MCF 10A (cell line): Measurements from ENCODE around the gene AUTS2. TPM values are rescaled to one million over a fixed set of nuclear protein-coding genes. Genes with fewer than 3 reads are reported as not detected.

Experiments used
- BruUV-seq: library from RNA; stranded (reverse); fragments of 400-500 nt; replicated peaks from 2 replicates; lab custom pipeline; 2021; lab: Mats Ljungman, UMichigan
- CTCF ChIA-PET: fragments of 300-600 bp; sonication (Branson Sonifier 250); formaldehyde crosslinking; extraction: SDS; loops from one replicate; lab custom pipeline; 2021; ENCODE audit warnings: antibody characterized with exemption, inconsistent platforms; lab: Yijun Ruan, JAX
- POLR2A ChIA-PET: fragments of 300-600, 350-650 bp; sonication (Branson Sonifier 250); formaldehyde crosslinking; extraction: SDS; loops from one replicate; lab custom pipeline; 2020; ENCODE audit warnings: antibody characterized with exemption, inconsistent platforms; lab: Yijun Ruan, JAX
- DNase-seq: peaks from one replicate; pipeline ENCODE4 v3.0.0-alpha.2; 2018; ENCODE audit not compliant: unreplicated experiment
- H3K27ac Mint-ChIP-seq: one replicate; pipeline ENCODE4 v1.8.0; 2022; ENCODE audit warnings: mild to moderate bottlenecking, low read depth, mixed read lengths; ENCODE audit not compliant: unreplicated experiment
- H3K27me3 Mint-ChIP-seq: one replicate; pipeline ENCODE4 v1.8.0; 2022; ENCODE audit warnings: mixed read lengths; ENCODE audit not compliant: insufficient read depth, unreplicated experiment
- H3K36me3 Mint-ChIP-seq: one replicate; pipeline ENCODE4 v1.8.0; 2022; ENCODE audit warnings: mild to moderate bottlenecking, moderate library complexity, mixed read lengths; ENCODE audit not compliant: insufficient read depth, unreplicated experiment
- H3K4me1 Mint-ChIP-seq: one replicate; pipeline ENCODE4 v1.8.0; 2022; ENCODE audit warnings: mixed read lengths; ENCODE audit not compliant: insufficient read depth, unreplicated experiment
- H3K4me3 Mint-ChIP-seq: one replicate; pipeline ENCODE4 v1.8.0; 2022; ENCODE audit warnings: mild to moderate bottlenecking, moderate library complexity, mixed read lengths; ENCODE audit not compliant: unreplicated experiment
- H3K9me3 Mint-ChIP-seq: one replicate; pipeline ENCODE4 v1.8.0; 2022; ENCODE audit warnings: mixed read lengths; ENCODE audit not compliant: unreplicated experiment
- CTCF ChIP-seq: fragments of 200-600 bp; IDR thresholded peaks from one replicate; pipeline ENCODE4 v1.8.0; 2022; ENCODE audit warnings: antibody characterized with exemption, mild to moderate bottlenecking; ENCODE audit not compliant: unreplicated experiment
- intact Hi-C: fragments of 100-400 bp; cut with micrococcal nuclease; formaldehyde crosslinking; loops from 2 replicates; pipeline ENCODE4 v1.14.1; 2022
- total RNA-seq: library from RNA; stranded (reverse); gene quantifications from 2 replicates; pipeline ENCODE4 v1.2.3, GENCODE V29; 2022

The AUTS2 gene
- total RNA-seq, 1 experiment from 2014 or later = 1.3 TPM

GRCh38 chr7:70700941-70701425, 1102.7 kb downstream of the AUTS2 start:
- no peak overlapping the region for H3K4me3 Mint-ChIP-seq
- H3K36me3 Mint-ChIP-seq = no peaks in the 10 kb centered on the region
- no TSS peak for BruUV-seq
- ChIA-PET POLR2A (interaction anchor here (0.6 kb wide), 1 partner anchor 731 kb away, joined by 4 read pairs; no protein-coding TSS in a partner anchor), CTCF (no interaction called here)
- H3K27ac Mint-ChIP-seq = no peak overlapping the region
- intact Hi-C loops = no loop called here
- no peak for TF ChIP-seq CTCF
- no peaks in the 10 kb centered on the region for H3K27me3 Mint-ChIP-seq
- no peak for DNase-seq
- H3K9me3 Mint-ChIP-seq = no peaks in the 10 kb centered on the region
- H3K4me1 Mint-ChIP-seq = no peaks in the 10 kb centered on the region

GRCh38 chr7:70701477-70701876, 1103.2 kb downstream of the AUTS2 start:
- H3K4me3 Mint-ChIP-seq = no peak overlapping the region
- ChIA-PET POLR2A (no interaction called here), CTCF (no interaction called here)
- no peaks in the 10 kb centered on the region for H3K27me3 Mint-ChIP-seq
- intact Hi-C loops = no loop called here
- H3K36me3 Mint-ChIP-seq = no peaks in the 10 kb centered on the region
- no peak for TF ChIP-seq CTCF
- H3K4me1 Mint-ChIP-seq = no peaks in the 10 kb centered on the region
- H3K27ac Mint-ChIP-seq = no peak overlapping the region
- no peak for DNase-seq
- H3K9me3 Mint-ChIP-seq = no peaks in the 10 kb centered on the region
- no TSS peak for BruUV-seq

- BruUV-seq = no TSS peak
- Mint-ChIP-seq H3K9me3 (no peaks in the 10 kb centered on the region), H3K36me3 (no peaks in the 10 kb centered on the region), H3K27me3 (no peaks in the 10 kb centered on the region), H3K27ac (no peak overlapping the region), H3K4me1 (no peaks in the 10 kb centered on the region), H3K4me3 (no peak overlapping the region)
- intact Hi-C loops = no loop called here
- DNase-seq = no peak
- no peak for TF ChIP-seq CTCF
- CTCF ChIA-PET = no interaction called here
- POLR2A ChIA-PET = no interaction called here
Observed at GRCh38 chr7:70701991-70702390, 1103.7 kb downstream of the AUTS2 start.

DNA sequence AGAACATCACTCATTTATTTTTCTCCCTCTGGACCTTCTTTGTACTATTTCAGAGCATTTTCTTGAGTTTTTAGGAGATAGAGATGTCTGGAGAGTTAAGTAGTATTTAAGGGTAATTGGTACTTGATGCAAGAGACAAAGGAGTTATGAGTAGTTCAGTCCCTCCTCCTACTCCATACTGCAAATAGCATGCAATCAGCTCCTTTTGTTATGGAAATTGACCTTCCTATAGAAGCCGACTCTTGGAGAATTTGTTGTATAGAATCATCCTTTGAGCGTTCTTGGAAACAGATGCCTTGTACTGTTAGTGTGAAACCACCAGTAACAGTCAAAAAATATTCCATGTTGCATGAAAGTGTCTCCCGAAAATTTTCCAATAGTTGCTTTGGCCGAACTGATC, 1105.5 kb downstream of the AUTS2 start:
- Mint-ChIP-seq H3K27me3 (no peaks in the 10 kb centered on the region), H3K4me1 (no peaks in the 10 kb centered on the region), H3K9me3 (no peaks in the 10 kb centered on the region), H3K36me3 (no peaks in the 10 kb centered on the region), H3K4me3 (no peak overlapping the region), H3K27ac (no peak overlapping the region)
- DNase-seq = no peak
- intact Hi-C loops = no loop called here
- TF ChIP-seq CTCF = no peak
- POLR2A ChIA-PET = no interaction called here
- CTCF ChIA-PET = no interaction called here
- no TSS peak for BruUV-seq
